Activated CD4-positive, alpha-beta T cell treated with anti-CD3 and anti-CD28 coated beads for 1 hour (primary cell): Measurements from ENCODE around the gene ORC1.
A peak's percentile ranks its signal among the peaks of the same experiment; 100 is the strongest.

Experiments
- DNase-seq: peaks from one replicate; pipeline ENCODE4 v3.0.0-alpha.2; 2020

Gene ORC1

GRCh38 chr1:52404116-52404974 lies at the start of gene ORC1, which contains the start of gene PRPF38A:
TSS of gene ORC1 (minus strand) at chr1:52404423. CDS start at chr1:52402223, 2,200 bp downstream.
TSS of gene PRPF38A (plus strand) at chr1:52404602. CDS start at chr1:52404750, 148 bp downstream.
- DNase-seq = peak; percentile 94

- no peak for DNase-seq
Measured at GRCh38 chr1:52444463-52444862, 40.2 kb upstream of the ORC1 start.

- DNase-seq = no peak
Measured at GRCh38 chr1:52439976-52440375, 35.8 kb upstream of the ORC1 start.

DNA sequence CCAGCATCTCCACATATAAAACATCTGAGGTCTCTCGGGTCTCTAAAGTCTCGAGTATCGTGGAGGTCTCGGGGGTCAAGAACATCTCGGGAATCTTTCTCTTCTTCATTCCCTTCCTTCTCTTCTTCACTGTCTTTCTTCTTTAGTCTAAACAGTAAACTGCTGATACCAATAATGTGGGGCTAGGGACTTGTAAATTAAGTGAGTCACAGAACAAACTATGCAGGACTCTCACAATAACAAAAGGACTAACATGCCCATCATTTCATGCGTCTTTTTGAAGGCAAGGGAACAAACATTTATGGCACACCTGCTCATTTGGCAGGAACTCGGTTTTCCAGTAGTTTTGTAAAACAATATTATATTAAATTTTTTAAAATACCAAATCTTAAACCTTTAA lies 32.6 kb upstream of the ORC1 start:
- no peak for DNase-seq

GRCh38 chr1:52435650-52436049 lies 31.4 kb upstream of the ORC1 start:
- DNase-seq = no peak

DNA sequence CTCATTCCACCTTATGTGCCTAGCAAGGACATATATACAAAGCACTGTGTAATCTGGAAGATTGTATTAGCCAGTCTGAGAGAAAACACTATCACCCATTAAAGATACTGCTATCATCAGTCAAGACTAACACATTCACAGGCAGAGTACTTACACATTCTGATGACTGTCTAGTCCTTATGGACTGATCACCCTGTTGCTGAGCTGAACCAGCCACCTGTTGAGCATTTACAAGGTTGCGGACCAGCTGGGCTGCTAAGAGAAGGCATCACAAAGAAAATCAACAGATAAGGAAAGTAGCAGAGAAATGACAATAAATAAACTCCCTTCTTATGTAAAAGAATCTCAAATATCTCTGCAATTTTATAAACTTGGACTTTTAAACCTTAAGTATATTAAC lies 31.0 kb upstream of the ORC1 start:
- DNase-seq = no peak

DNA sequence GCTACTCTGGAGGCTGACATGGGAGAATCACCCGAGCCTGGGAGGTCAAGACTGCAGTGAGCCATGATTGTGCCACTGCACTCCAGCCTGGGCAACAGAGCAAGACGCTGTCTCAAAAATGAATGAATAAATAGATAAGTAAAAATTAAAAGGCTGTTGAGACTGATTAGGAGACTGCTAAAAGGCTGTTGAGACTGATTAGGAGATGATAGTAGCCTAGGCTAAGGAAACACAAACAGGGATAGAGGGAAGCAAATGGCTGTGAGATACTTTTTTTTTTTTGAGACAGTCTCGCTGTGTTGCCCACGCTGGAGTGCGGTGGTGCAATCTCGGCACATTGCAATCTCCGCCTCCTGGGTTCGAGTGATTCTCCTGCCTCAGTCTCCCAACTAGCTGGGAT lies 28.6 kb upstream of the ORC1 start:
- DNase-seq = no peak

- DNase-seq = no peak
Measured at GRCh38 chr1:52427152-52427551, 22.9 kb upstream of the ORC1 start.

DNA sequence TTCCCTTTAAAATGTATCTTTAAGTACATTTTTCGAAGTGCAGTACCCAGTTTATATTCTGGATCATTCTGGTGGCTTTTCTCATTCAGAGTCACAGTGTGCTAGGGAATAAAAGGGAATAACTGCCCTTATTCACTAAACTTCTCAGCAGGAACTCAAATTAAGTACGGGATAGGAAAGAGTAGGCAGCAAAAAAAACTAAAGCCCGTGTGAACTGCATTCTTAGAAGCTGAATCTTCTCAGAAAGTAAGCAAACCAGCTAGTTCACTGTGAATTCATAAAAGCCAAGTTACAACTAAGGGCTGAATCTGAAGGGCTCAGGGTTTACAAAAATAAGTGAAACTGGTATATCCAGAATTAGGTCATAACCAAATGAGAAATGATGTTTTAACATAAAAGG lies 22.1 kb upstream of the ORC1 start:
- DNase-seq = no peak

DNA sequence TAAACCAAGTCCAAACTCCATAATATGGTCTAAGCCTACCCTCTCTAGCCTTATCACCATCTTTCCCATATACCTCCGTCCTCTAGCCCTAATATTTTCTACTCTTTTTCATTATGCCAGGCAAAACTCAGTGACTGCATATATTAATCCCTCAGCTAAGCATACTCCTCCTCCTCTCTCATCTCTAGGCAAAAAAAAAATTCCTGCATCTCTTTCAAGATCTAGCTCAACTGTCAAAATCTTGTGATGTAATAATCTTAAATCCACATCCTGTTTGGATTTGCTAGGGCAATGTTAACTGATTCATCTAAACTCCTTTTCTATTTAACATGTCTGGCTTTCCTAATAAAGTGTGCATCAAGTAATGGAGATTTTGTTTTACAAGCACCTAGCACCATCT lies 20.6 kb upstream of the ORC1 start:
- no peak for DNase-seq

DNA sequence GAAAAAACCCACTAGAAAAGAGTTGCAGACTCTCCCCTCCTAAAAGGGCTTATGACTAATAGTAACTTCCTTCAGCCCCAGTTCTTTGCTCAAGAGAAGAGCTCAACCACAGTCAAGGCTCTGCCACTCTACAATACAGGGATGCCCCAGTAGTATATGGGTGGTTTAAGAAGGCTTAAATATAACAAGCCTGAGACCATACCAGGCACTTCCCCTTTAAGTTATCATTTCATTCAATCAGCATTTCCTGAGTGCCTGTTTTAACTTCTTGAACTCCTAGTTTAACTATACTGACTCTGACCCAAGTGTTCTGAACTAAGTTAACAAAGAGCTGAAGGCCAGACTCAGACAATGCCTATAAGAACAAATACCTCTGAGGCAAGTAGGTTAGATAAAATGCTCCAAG lies 20.0 kb upstream of the ORC1 start:
- peak; percentile 10 for DNase-seq

- DNase-seq = peak; percentile 52
Measured at GRCh38 chr1:52423771-52424170, 19.5 kb upstream of the ORC1 start.

- no peak for DNase-seq
Measured at GRCh38 chr1:52423055-52423454, 18.8 kb upstream of the ORC1 start.

- DNase-seq = no peak
Measured at GRCh38 chr1:52420713-52421112, 16.5 kb upstream of the ORC1 start.

DNA sequence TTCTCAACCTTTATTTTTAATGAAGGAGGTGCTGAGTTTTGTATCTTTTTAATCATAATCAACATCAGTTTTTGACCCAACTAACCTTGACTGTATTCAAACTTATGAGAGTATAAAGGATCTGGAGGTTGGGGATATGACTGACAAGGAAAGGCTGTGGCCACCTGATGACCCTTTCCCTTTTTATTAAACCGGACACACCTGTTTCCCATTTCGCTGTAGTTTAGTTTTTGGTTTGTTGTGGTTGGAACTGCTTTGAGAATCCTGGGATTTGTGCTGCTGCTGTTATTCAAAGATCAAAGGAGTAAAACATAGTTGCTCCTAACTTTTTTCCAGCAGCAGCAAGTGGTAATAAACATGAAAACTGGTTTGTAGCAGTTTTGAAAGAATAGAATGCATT lies 12.6 kb upstream of the ORC1 start:
- DNase-seq = no peak

- DNase-seq = no peak
Measured at GRCh38 chr1:52414942-52415341, 10.7 kb upstream of the ORC1 start.

GRCh38 chr1:52413410-52413989 lies 9.3 kb upstream of the ORC1 start:
- no peak for DNase-seq

- no peak for DNase-seq
Measured at GRCh38 chr1:52404975-52405338, 734 bp upstream of the ORC1 start.

DNA sequence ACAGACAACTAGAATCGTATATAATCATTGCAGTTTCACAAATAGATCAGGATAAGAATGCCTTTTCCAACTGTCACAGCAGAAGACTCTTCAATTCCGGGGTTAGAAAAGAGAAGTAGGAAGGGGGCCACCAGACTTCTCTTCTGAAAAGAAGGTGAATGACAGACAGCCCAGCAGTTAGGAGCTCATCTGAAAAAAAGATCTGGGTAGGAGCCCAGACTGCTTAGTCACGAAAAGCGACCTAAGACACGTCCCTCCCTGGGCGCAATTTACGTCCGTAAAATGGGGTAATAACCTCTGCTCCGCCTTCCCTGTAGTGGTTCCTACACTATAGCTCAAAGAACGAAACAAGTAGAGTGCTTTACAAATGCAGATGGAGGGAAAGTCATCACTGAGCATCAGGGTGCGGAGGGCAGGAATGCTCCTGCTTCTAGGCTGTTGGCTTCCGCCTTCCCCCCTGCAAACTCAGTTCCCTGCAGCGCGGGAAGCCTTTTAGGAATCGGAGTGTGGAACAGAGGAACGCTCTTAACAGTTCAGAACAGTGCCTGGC lies 582 bp downstream of the ORC1 start:
- DNase-seq = peak; percentile 17

- no peak for DNase-seq
Measured at GRCh38 chr1:52402860-52403240, 1.4 kb downstream of the ORC1 start.

DNA sequence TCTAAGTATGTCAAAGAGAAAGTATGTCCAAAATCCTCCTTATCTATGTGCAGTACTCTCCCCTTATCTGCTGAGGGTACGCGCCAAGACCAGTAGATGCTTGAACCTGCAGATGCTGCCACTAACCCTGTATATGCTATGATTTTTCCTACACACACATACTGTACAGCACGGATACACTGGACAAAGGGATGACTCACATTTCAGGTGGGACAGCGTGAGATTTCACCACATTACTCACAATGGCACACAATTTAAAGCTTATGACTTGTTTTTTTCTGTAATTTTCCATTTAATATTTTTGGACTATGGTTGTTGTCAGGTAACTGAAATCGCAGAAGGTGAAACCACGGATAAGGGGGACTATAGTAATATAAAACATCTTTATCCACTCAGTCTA lies 4.1 kb downstream of the ORC1 start:
- no peak for DNase-seq

DNA sequence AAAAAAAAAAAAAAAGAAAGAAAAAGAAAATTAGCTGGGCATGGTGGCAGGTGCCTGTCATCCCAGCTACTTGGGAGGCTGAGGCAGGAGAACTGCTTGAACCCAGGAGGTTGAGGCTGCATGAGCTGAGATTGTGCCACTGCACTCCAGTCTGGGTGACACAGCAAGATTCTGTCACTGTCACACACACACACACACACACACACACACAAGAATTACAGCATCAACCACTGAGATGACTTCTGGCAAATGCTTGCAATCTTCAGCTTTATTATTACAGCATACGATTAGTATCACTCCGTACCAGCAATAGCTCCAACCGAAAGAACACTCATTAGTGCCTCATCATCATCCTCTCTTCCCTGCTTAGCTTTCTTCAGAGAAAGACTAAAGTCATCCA lies 4.6 kb downstream of the ORC1 start:
- no peak for DNase-seq

GRCh38 chr1:52393174-52393573 lies 11.0 kb downstream of the ORC1 start:
- no peak for DNase-seq

DNA sequence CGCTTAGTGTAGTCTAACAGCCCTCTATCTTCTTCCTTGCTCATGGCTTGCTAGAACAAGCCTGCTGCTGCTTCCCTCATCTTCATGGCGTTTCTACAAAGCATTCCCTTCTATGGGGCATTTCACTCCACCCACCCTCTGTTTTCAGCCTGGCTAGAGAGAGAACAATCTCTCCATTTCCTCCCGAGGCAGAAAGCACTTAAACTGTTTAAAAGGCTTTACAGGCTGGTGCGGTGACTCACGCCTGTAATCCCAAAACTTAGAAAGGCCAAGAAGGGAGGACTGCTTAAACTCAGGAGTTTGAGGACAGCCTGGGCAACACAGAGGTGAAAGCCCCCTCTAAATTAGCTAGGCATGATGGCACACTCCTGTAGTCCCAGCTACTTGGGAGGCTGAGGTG lies 17.8 kb downstream of the ORC1 start:
- no peak for DNase-seq
